ENCODE measurements around the gene RAPGEF1. TPM values are rescaled to one million over a fixed set of nuclear protein-coding genes. Genes with fewer than 3 reads are reported as not detected.
"Not testable (repeated sequence)": the region's sequence is repeated elsewhere in the genome, so short reads cannot be mapped to it uniquely, and the experiment has no call there.

Gene RAPGEF1
- total RNA-seq, 1 experiment from 2014 or later, result 6.1 TPM

DNA sequence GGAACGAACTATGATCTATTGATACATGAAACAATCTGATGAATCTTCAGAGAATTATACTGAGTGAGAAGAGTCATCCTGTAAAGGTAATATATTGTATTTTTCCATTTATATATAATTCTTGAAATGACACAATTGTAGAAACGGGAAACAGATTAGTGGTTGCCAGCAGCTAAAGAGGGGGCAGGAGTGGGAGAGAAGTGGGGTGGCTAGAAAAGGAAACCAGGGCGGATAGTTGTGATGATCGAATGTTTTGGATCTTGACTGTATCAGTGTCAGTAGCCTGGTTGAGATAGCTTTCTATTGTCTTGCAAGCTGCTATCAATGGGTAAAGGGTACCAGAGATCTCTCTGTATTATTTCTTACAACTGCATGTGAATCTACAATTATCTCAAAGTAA, 17.7 kb upstream of the RAPGEF1 start:
- Histone ChIP-seq H3K79me2 (ENCODE audit: low read length) (no peaks in the 10 kb centered on the region), H4K20me1 (ENCODE audit: insufficient read depth, low read depth, low read length) (0 out of 2 replicates have a peak, but pooled peaks cover 4% of the 10 kb centered on the region), H3K9me2 (replicated peaks; ENCODE audit: insufficient read depth, low read length) (no peaks in the 10 kb centered on the region), H3K4me3 (ENCODE audit: low read length) (no peak overlapping the region), H3K4me1 (ENCODE audit: low read length) (no peaks in the 10 kb centered on the region), H2AFZ (ENCODE audit: low read length) (no peak overlapping the region), H3K36me3 (ENCODE audit: insufficient read depth, low read length) (no peaks in the 10 kb centered on the region), H3K4me2 (ENCODE audit: low read depth, low read length, poor library complexity, severe bottlenecking) (no peak overlapping the region), H3K9ac (ENCODE audit: low read length) (no peak overlapping the region), H3K27me3 (ENCODE audit: low read length) (no peaks in the 10 kb centered on the region), H3K9me3 (ENCODE audit: low read length) (no peaks in the 10 kb centered on the region), H3K27ac (ENCODE audit: low read length) (no peak overlapping the region)
- DNase-seq, result no peak

DNA sequence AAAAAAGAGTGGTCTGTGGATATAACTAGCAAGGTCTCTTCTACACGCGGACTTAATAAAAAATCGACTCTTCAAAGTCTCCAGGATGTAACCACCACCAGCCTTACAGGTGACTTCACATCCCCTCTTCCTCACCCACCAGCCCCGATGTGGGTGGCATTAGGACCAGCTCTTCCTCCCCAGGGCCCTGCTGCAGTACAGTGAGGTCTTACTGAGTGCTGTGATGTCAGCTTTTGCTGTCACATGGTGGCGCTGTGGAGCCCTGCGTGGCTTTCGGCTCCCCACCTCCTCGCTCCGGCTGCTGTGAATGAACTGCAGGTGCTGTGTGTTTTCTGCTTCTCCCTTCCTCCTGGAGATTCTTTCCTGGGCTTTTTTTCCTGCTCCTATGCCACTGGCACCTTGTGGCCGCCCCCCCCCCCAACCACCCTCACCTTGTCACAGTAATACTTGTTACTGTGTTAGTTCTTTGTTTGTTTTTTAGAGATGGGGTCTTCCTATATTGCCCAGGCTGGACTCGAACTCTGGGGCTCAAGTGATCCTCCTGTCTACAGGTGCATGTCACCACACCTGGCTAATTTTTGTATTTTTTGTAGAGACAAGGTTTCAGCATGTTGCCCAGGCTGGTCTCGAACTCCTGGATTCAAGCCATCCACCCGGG, 15.8 kb upstream of the RAPGEF1 start:
- no peak overlapping the region for H3K4me3 ChIP-seq (ENCODE audit: low read length)
- peak; percentile 92 for DNase-seq
- H3K4me2 ChIP-seq (ENCODE audit: low read depth, low read length, poor library complexity, severe bottlenecking), result no peak overlapping the region
- no peak overlapping the region for H2AFZ ChIP-seq (ENCODE audit: low read length)
- H3K9me3 ChIP-seq (ENCODE audit: low read length), result no peaks in the 10 kb centered on the region
- no peaks in the 10 kb centered on the region for H3K4me1 ChIP-seq (ENCODE audit: low read length)
- H3K9ac ChIP-seq (ENCODE audit: low read length), result no peak overlapping the region
- H3K27ac ChIP-seq (ENCODE audit: low read length), result no peak overlapping the region
- no peaks in the 10 kb centered on the region for H3K27me3 ChIP-seq (ENCODE audit: low read length)
- no peaks in the 10 kb centered on the region for H4K20me1 ChIP-seq (ENCODE audit: insufficient read depth, low read depth, low read length)
- no peaks in the 10 kb centered on the region for H3K9me2 ChIP-seq (replicated peaks; ENCODE audit: insufficient read depth, low read length)
- no peaks in the 10 kb centered on the region for H3K36me3 ChIP-seq (ENCODE audit: insufficient read depth, low read length)
- H3K79me2 ChIP-seq (ENCODE audit: low read length), result no peaks in the 10 kb centered on the region

DNA sequence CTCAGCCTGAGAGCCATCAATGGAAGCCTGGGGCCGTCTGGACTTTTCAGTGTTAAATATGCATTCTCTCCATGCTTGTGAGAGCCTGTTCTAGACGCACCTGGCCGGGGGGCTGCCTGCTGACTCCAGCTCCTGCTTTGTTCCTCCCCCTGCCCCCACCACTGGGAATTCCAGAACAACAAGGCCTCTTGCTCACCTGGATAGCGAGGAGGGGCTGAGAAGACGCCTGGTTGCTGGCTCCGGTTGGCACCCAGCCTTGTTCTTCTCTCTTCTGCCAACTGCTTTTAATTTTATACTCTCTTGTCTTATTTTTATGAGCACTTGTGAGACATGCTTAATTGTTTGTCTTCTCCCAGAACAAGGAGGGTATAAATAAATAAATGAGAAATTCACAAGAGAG, 15.0 kb upstream of the RAPGEF1 start:
- Histone ChIP-seq H3K27me3 (ENCODE audit: low read length) (no peaks in the 10 kb centered on the region), H2AFZ (ENCODE audit: low read length) (no peak overlapping the region), H3K27ac (ENCODE audit: low read length) (no peak overlapping the region), H3K9me2 (replicated peaks; ENCODE audit: insufficient read depth, low read length) (no peaks in the 10 kb centered on the region), H3K79me2 (ENCODE audit: low read length) (no peaks in the 10 kb centered on the region), H4K20me1 (ENCODE audit: insufficient read depth, low read depth, low read length) (no peaks in the 10 kb centered on the region), H3K9me3 (ENCODE audit: low read length) (no peaks in the 10 kb centered on the region), H3K36me3 (ENCODE audit: insufficient read depth, low read length) (no peaks in the 10 kb centered on the region), H3K4me1 (ENCODE audit: low read length) (no peaks in the 10 kb centered on the region), H3K9ac (ENCODE audit: low read length) (no peak overlapping the region), H3K4me3 (ENCODE audit: low read length) (no peak overlapping the region), H3K4me2 (ENCODE audit: low read depth, low read length, poor library complexity, severe bottlenecking) (no peak overlapping the region)
- no peak for DNase-seq

DNA sequence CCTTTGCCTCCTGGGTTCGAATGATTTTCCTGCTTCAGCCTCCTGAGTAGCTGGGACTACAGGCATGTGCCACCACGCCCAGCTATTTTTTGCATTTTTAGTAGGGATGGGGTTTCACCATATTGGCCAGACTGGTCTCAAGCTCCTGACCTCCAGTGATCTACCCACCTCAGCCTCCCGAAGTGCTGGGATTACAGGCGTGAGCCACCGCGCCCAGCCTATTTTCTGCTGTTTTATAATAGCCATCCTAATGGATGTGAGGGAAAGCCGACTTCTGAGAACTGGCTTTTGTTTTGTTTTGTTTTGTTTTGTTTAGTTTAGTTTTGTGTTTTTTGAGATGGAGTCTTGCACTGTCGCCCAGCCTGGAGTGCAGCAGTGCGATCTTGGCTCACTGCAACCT, 13.9 kb upstream of the RAPGEF1 start:
- not testable (repeated sequence) for H3K27me3 ChIP-seq (ENCODE audit: low read length); H3K9ac ChIP-seq (ENCODE audit: low read length); H4K20me1 ChIP-seq (ENCODE audit: insufficient read depth, low read depth, low read length); H3K36me3 ChIP-seq (ENCODE audit: insufficient read depth, low read length); H2AFZ ChIP-seq (ENCODE audit: low read length); H3K4me1 ChIP-seq (ENCODE audit: low read length); H3K4me3 ChIP-seq (ENCODE audit: low read length); H3K79me2 ChIP-seq (ENCODE audit: low read length); H3K9me2 ChIP-seq (replicated peaks; ENCODE audit: insufficient read depth, low read length); DNase-seq; H3K27ac ChIP-seq (ENCODE audit: low read length); H3K9me3 ChIP-seq (ENCODE audit: low read length); H3K4me2 ChIP-seq (ENCODE audit: low read depth, low read length, poor library complexity, severe bottlenecking)

DNA sequence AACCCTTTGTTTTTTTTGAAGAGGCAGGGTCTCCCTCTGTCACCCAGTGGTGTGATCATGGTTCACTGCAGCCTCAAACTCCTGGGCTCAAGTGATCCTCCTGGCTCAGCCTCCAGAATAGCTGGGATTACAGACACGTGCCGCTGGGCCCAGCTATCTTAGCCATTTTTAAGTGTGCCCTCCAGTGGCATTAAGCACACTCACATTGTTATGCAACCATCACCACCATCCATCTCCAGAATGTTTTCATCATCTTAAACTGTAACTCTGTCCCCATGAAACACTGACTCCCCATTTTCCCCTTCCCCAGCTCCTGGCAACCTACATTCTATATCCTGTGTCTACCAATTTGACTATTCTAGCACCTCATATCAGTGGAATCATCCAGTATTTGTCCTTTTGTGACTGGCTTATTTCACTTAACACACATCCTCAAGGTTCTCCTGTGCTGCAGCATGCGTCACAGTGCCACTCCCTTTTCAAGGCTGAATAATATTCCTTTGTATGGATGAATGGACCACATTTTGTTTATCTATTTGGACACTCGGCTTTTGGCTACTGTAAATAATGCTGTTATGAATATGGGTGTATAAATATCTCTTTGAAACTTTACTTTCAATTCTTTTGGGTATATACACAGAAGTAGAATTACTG, 12.5 kb upstream of the RAPGEF1 start:
- no peaks in the 10 kb centered on the region for H4K20me1 ChIP-seq (ENCODE audit: insufficient read depth, low read depth, low read length)
- H3K27ac ChIP-seq (ENCODE audit: low read length), result no peak overlapping the region
- no peak for DNase-seq
- no peak overlapping the region for H3K4me2 ChIP-seq (ENCODE audit: low read depth, low read length, poor library complexity, severe bottlenecking)
- H3K9ac ChIP-seq (ENCODE audit: low read length), result no peak overlapping the region
- H3K9me2 ChIP-seq (replicated peaks; ENCODE audit: insufficient read depth, low read length), result no peaks in the 10 kb centered on the region
- H3K79me2 ChIP-seq (ENCODE audit: low read length), result no peaks in the 10 kb centered on the region
- no peaks in the 10 kb centered on the region for H3K9me3 ChIP-seq (ENCODE audit: low read length)
- H2AFZ ChIP-seq (ENCODE audit: low read length), result no peak overlapping the region
- H3K4me3 ChIP-seq (ENCODE audit: low read length), result no peak overlapping the region
- H3K27me3 ChIP-seq (ENCODE audit: low read length), result no peaks in the 10 kb centered on the region
- H3K4me1 ChIP-seq (ENCODE audit: low read length), result no peaks in the 10 kb centered on the region
- no peaks in the 10 kb centered on the region for H3K36me3 ChIP-seq (ENCODE audit: insufficient read depth, low read length)

DNA sequence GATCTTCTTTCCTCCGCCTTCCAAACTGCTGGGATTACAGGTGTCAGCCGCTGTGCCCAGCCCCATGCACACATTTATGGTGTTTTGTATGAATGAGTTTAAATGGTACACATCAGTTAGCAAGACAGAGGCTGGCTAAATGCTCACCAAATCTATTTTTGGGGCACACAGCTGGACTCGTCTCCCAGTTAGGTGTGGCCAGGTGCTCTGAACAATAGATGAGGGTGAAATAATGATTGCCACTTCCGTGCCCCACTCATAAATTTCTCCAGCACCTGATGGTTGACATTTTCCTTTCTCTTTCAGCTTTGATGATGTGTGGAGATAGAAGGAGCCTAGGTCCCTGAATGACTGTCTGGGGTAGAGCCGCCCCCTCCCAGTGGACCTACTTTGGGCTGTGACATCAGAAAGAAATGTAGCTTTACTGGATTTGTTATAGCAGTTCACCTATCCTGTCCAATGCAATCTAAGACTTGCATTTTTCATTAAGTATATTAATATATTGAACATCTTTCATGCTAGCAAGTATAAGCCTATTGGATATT, 8.6 kb upstream of the RAPGEF1 start:
- Histone ChIP-seq H3K79me2 (ENCODE audit: low read length) (no peaks in the 10 kb centered on the region), H3K27ac (ENCODE audit: low read length) (no peak overlapping the region), H3K9ac (ENCODE audit: low read length) (no peak overlapping the region), H3K4me3 (ENCODE audit: low read length) (no peak overlapping the region), H4K20me1 (ENCODE audit: insufficient read depth, low read depth, low read length) (no peaks in the 10 kb centered on the region; the same call in 1 of the 2 replicates), H3K4me2 (ENCODE audit: low read depth, low read length, poor library complexity, severe bottlenecking) (no peak overlapping the region), H3K27me3 (ENCODE audit: low read length) (no peaks in the 10 kb centered on the region), H2AFZ (ENCODE audit: low read length) (no peak overlapping the region), H3K9me3 (ENCODE audit: low read length) (no peaks in the 10 kb centered on the region), H3K9me2 (replicated peaks; ENCODE audit: insufficient read depth, low read length) (no peaks in the 10 kb centered on the region), H3K36me3 (ENCODE audit: insufficient read depth, low read length) (no peaks in the 10 kb centered on the region), H3K4me1 (ENCODE audit: low read length) (no peaks in the 10 kb centered on the region)
- DNase-seq, result no peak

DNA sequence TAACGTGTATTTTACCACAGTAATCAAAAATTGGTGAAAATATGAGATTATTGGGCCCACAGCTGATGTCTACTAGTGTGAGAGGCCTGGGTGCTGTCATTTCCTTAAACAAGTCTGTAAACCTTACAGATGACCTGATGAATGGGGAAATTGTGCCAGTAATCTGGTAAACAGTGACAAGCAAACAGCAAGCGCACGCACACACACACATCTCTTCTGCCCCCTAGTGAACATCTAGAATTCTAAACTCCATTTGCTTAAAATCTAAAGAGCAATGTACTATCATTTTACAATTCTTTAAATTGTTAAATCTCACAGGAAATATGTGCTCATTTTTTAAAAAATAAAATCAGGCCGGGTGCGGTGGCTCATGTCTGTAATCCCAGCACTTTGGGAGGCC, 7.5 kb upstream of the RAPGEF1 start:
- no peaks in the 10 kb centered on the region for H3K4me1 ChIP-seq (ENCODE audit: low read length)
- H3K4me2 ChIP-seq (ENCODE audit: low read depth, low read length, poor library complexity, severe bottlenecking), result no peak overlapping the region
- H2AFZ ChIP-seq (ENCODE audit: low read length), result no peak overlapping the region
- no peaks in the 10 kb centered on the region for H3K79me2 ChIP-seq (ENCODE audit: low read length)
- H3K27ac ChIP-seq (ENCODE audit: low read length), result no peak overlapping the region
- no peaks in the 10 kb centered on the region for H3K9me2 ChIP-seq (replicated peaks; ENCODE audit: insufficient read depth, low read length)
- H4K20me1 ChIP-seq (ENCODE audit: insufficient read depth, low read depth, low read length), result no peaks in the 10 kb centered on the region; the same call in 1 of the 2 replicates
- H3K36me3 ChIP-seq (ENCODE audit: insufficient read depth, low read length), result no peaks in the 10 kb centered on the region
- no peak overlapping the region for H3K9ac ChIP-seq (ENCODE audit: low read length)
- no peaks in the 10 kb centered on the region for H3K27me3 ChIP-seq (ENCODE audit: low read length)
- H3K4me3 ChIP-seq (ENCODE audit: low read length), result no peak overlapping the region
- peak; percentile 66 for DNase-seq
- H3K9me3 ChIP-seq (ENCODE audit: low read length), result no peaks in the 10 kb centered on the region

DNA sequence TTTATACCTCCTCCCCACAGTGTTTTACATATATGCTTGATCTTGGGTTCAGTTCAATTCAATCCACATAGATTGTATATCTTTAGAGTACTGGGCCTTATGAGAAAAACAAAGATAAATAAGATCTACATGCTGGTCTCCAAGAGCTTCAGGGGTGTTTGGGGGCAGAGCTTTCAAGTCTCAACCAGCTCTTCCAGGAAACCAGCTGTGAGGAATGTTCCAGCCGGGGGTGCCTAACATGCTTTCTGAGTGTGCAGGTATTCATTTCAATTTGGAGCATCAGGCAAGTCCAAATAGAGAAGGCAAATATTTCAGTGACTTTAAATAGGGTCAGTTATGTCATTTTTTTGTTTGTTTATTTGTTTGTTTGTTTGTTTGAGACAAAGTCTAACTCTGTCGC, 5.7 kb upstream of the RAPGEF1 start:
- DNase-seq, result no peak
- H3K4me3 ChIP-seq (ENCODE audit: low read length), result no peak overlapping the region
- H3K4me1 ChIP-seq (ENCODE audit: low read length), result peaks cover 3% of the 10 kb centered on the region; the same call in 1 of the 2 replicates
- H3K9me3 ChIP-seq (ENCODE audit: low read length), result no peaks in the 10 kb centered on the region
- H2AFZ ChIP-seq (ENCODE audit: low read length), result no peak overlapping the region
- H3K27me3 ChIP-seq (ENCODE audit: low read length), result no peaks in the 10 kb centered on the region
- no peaks in the 10 kb centered on the region for H3K9me2 ChIP-seq (replicated peaks; ENCODE audit: insufficient read depth, low read length)
- no peaks in the 10 kb centered on the region for H3K79me2 ChIP-seq (ENCODE audit: low read length)
- no peak overlapping the region for H3K4me2 ChIP-seq (ENCODE audit: low read depth, low read length, poor library complexity, severe bottlenecking)
- no peak overlapping the region for H3K27ac ChIP-seq (ENCODE audit: low read length)
- H4K20me1 ChIP-seq (ENCODE audit: insufficient read depth, low read depth, low read length), result no peaks in the 10 kb centered on the region; the same call in 1 of the 2 replicates
- no peak overlapping the region for H3K9ac ChIP-seq (ENCODE audit: low read length)
- no peaks in the 10 kb centered on the region for H3K36me3 ChIP-seq (ENCODE audit: insufficient read depth, low read length)
